SIG-M5 treated with dmso at 0.1 percent for 504 hours (cell line): ENCODE results near the gene UBE2D4.
"Not testable (repeated sequence)": the region's sequence is repeated elsewhere in the genome, so short reads cannot be mapped to it uniquely, and the experiment has no call there.

ENCODE experiments used
- DNase-seq: peaks from one replicate; lab custom pipeline; 2025; ENCODE audit not compliant: unreplicated experiment; lab: John Stamatoyannopoulos, UW

The UBE2D4 gene

DNA sequence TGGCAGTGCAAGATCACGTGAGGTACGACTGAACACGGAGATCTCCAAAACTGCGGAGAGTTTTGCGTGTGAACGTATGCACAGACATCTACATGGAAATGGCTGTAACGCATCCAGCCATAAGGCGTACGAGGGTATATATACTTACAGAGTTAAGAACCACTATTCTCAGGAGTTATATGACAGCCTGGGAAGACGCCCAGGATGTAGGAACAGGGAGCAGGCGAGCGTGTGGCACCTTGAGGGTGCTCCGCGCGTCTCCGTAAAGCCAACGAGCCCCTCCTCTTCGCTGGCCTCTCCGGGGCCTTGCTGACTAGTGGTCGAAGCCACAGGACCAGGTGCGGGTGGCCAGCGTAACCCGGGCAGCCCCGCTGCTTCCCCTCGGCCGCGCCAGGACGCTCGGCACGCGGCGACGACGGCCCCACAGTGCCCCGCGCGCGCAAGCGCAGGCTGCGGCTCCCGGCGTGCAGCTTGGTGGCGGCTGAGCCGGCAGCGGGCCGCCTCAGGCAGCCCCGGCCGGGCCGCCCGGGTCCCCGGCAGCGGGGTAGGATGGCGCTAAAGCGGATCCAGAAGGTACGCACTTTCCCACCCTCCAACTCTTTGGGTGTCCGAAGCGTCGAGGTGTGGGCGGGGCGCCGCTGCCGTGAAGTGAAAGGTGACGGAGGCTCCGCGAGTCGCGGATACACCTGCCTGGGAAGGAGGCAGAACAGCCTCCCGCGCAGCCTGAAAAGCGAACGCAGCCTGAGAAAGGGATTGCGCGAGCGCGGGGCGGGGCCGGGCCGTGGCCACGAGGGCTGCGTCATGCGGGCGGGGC lies at the start of gene UBE2D4:
TSS of gene UBE2D4 (plus strand) at position 453 of the 814 bp plus-strand sequence. CDS start at position 550, 97 bp downstream.
- DNase-seq: peak; percentile 83

GRCh38 chr7:43876976-43877745 lies 49.1 kb upstream of the UBE2D4 start:
- DNase-seq: no peak

GRCh38 chr7:43877968-43878864 lies 48.0 kb upstream of the UBE2D4 start:
- DNase-seq: no peak

DNA sequence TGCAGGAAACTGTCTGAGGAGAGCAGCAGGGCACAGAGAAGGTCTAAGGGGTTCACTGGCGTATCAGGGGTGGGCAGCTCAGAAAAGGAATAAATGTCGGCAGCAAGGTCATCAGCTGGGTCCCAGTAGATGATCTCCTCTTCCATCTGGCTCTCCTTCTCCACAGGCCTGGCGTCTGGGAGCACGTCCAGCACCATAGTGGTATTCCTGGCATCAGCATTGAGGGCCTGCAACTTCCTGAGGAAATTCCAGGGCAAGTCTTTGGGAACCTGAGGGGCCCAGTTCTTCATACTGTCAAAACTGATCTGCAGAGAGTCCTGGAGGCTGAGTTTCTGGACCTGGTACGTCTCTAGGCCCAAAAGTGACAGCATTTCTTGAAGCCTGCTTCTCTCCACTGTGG lies 47.4 kb upstream of the UBE2D4 start:
- no peak for DNase-seq

GRCh38 chr7:43879477-43879876 lies 46.8 kb upstream of the UBE2D4 start:
- DNase-seq: no peak

- no peak for DNase-seq
Observed at GRCh38 chr7:43880596-43880995, 45.6 kb upstream of the UBE2D4 start.

DNA sequence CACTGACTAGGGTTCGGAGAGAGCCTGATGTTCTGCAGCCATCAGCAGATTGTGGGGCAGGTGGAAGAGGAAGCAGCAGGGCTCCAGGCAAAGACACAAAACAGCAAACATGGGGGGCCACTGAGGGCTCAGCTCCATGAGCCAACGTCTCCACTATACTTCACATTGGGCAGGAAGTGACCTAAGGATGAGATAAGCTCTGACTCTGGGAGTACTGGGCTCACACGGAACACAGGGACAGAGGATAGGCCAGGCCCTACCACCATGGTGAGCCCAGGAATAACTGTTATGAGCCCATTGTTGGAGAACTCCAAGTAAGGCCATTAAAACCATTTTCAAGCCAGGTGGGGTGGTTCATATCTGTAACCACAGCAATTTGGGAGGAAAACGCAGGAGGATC lies 42.0 kb upstream of the UBE2D4 start:
- DNase-seq: no peak

GRCh38 chr7:43884617-43885016 lies 41.6 kb upstream of the UBE2D4 start:
- DNase-seq: no peak

- DNase-seq: no peak
Observed at GRCh38 chr7:43888993-43889945, 37.0 kb upstream of the UBE2D4 start.

- DNase-seq: no peak
Observed at GRCh38 chr7:43890468-43890867, 35.8 kb upstream of the UBE2D4 start.

DNA sequence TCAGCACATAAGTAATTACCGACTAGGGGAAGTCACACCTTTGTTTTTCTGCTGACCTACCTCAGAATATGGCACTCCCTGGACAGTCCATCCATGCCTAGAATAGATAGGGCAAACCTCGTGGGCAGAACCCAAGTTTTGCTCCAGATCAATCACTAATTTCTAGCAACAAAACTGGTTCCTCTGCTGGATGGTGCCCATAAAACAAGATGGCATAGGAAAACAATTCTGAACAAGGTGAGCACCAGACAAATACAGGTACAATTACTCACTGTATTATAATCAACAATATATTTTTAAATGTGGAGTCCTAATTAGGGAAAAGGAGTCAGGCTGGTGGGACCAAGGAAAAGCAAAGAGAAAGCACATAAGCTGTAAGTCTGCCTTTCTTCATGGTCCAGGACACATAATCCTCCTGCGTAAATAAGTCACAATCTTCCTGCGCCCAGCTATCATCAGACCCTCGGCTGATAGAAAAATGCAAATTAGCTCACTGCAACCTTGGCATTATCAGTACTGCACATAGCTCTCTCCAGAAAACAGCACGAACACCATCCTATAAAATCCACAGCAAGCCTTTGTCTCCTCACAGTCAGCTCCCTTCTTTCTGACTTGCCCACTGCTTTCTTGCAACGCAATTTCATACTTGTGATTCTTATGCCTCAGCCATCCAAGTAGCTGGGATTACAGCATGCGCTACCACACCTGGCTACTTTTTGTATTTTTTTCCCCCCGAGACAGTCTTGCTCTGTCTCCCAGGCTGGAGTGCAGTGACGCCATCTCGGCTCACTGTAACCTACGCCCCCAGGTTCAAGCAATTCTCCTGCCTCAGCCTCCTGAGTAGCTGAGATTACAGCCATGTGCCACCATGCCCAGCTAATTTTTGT lies 34.9 kb upstream of the UBE2D4 start:
- DNase-seq: no peak

- no peak for DNase-seq
Observed at GRCh38 chr7:43895847-43896415, 30.3 kb upstream of the UBE2D4 start.

DNA sequence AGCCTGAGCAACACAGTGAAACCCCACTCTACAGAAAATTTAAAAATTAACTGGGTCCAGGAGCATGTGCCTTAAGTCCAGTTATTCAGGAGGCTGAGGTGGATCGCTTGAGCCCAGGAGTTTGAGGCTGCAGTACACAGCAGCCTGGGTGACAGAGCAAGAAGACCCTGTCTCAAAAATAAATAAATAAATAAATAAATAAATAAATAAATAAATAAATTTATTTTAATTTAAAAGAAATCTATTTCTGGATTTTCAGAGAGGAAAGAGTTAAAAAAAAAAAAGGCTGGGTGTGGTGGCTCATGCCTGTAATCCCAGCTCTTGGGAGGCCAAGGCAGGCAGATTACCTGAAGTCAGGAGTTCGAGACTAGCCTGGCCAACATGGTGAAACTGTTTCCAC lies 27.7 kb upstream of the UBE2D4 start:
- DNase-seq: not testable (repeated sequence)

DNA sequence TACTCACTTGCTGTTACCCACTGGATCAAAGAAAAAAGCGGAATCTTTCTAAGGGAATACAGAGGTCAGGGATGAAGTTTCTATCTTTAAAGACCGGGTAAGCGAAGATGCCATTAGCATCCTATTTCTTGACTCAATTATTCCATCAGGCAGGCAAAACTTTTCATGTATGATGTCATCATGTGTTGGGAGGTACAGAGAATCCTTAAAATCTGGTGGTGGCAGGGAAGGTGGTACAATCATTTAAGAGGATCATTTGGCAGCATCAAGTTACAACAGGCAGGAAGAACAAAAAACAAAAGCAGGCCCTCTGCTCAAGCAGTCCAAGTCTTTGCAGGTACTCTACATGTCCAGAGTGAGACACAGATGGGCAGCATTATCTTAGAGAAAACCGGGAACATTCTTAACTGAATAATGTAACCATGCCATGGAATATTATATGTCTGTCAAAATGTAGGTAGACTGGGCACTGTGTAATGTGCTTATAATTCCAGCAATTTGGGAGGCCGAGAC lies 23.6 kb upstream of the UBE2D4 start:
- DNase-seq: no peak

GRCh38 chr7:43904533-43905208 lies 21.6 kb upstream of the UBE2D4 start:
- DNase-seq: no peak

GRCh38 chr7:43905209-43905946 lies 20.9 kb upstream of the UBE2D4 start:
- no peak for DNase-seq

DNA sequence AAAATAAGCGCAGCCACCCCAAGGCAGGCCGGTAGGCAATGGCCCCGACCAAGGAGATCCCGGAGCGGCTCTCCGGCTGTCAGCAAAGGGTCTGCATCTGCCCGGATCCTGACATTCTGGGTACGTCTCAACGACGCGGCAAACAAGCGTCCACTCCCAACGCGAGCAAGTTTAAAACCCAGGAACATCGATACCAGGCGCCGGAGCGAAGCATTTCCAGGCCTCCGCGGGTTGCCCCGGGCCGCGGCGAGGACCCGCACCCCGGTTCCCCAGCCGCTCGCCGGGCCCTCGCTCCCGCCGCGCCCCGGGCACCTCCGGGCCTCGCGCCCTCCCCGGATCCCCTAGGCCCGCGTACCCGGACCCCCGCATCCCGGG lies 20.3 kb upstream of the UBE2D4 start:
- DNase-seq: peak; percentile 24
